Vagina (tissue), 2 donors: ENCODE measurements around the gene IGFBP6. TPM values are rescaled to one million over a fixed set of nuclear protein-coding genes. Genes with fewer than 3 reads are reported as not detected.

Source experiments
- DNase-seq, 2 donors: peaks; one replicate each; pipeline ENCODE4 v3.0.0-alpha.2; 2017; ENCODE audit errors: extremely low spot score in 2 of 2
- H3K27ac ChIP-seq: fragments of 200-600 bp; sonication (generic); one replicate; pipeline ENCODE4 v1.5.1; 2019
- H3K27me3 ChIP-seq: fragments of 200-600 bp; sonication (generic); one replicate; pipeline ENCODE4 v1.5.1; 2019
- H3K36me3 ChIP-seq, 2 donors: fragments of 200-600 bp; sonication (generic); one replicate each; pipeline ENCODE4 v1.5.1; 2017 to 2019
- H3K4me1 ChIP-seq: fragments of 200-600 bp; sonication (generic); one replicate; pipeline ENCODE4 v1.5.1; 2019
- H3K4me3 ChIP-seq, 2 donors: fragments of 200-600 bp; sonication (generic); 1 replicate in 1 of 2; 2 replicates in 1 of 2; pipeline ENCODE4 v1.5.1; 2016 to 2019
- H3K9me3 ChIP-seq: fragments of 200-600 bp; sonication (generic); one replicate; pipeline ENCODE4 v1.5.1; 2019
- CTCF ChIP-seq, 3 experiments: fragments of 450-650 bp in 2 of 3; fragments of 200-600 bp in 1 of 3; sonication (generic) in 1 of 3; IDR thresholded peaks; one replicate each; pipeline ENCODE4 v1.5.1; 2017 to 2019; ENCODE audit warnings: antibody characterized with exemption in 3 of 3, mild to moderate bottlenecking in 2 of 3, moderate library complexity in 2 of 3
- POLR2A ChIP-seq, 2 donors: fragments of 450-650 bp; IDR thresholded peaks; one replicate each; pipeline ENCODE4 v1.6.1; 2017; ENCODE audit warnings: antibody characterized with exemption in 2 of 2, mild to moderate bottlenecking in 2 of 2, moderate library complexity in 2 of 2
- POLR2AphosphoS5 ChIP-seq, 2 donors: sonication (generic); formaldehyde crosslinking; IDR thresholded peaks; one replicate each; pipeline ENCODE4 v1.9.0; 2017; ENCODE audit warnings: antibody characterized with exemption in 2 of 2, mild to moderate bottlenecking in 2 of 2, low read depth in 1 of 2; ENCODE audit not compliant: insufficient read depth in 1 of 2
- intact Hi-C: fragments of 100-400 bp; cut with DNase I; formaldehyde crosslinking; loops from one replicate; pipeline ENCODE4 v1.15.1; 2023
- total RNA-seq: library from RNA; depleted of rRNA; stranded (reverse); fragments of >200 nt; gene quantifications from one replicate; pipeline ENCODE4 v1.2.3, GENCODE V29; 2016

Gene IGFBP6
- total RNA-seq, 1 donor from 2014 or later, result 684 TPM

DNA sequence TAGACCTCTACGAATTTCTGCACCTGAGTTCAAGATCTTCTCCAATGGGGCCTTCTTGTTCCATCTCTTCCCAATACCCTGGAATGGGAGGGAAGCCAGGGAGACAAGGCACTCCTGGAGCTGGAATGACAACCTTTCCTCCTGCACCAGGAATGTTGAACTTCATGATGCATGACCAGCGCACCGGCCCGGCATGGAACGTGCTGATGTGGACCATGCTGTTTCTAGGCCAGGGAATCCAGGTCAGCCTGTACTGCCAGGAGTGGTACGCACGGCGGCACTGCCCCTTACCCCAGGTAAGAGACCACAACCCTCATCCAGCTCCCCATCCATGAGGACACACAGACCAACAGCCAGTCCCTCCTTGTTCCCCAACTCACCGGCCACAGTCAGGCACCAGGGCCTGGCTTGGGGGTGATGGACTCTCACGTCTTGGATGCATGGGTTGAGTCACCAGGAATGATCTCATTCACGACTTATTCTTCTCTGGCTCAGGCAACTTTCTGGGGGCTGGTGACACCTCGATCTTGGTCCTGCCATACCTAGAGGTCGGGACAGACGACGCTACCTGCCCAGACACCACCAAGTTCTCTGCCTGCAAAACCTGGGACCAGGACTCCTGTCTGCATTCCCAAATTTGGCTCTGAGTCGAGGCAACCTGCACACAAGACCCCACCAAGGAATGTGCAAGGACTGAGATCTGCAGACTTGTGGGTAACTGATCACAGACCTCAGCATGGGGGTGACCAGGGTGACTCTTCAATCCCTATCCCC is 26.3 kb downstream of the IGFBP6 start:
- intact Hi-C loops, result no loop called here
- no peak for DNase-seq
- no peak for TF ChIP-seq CTCF (IDR thresholded peaks at IDR 0.05)
- TF ChIP-seq POLR2AphosphoS5 (IDR thresholded peaks at IDR 0.05; ENCODE audit: insufficient read depth in 1 of 2, low read depth in 1 of 2), result no peak
- TF ChIP-seq POLR2A (IDR thresholded peaks at IDR 0.05), result no peak
- Histone ChIP-seq H3K27me3 (no peaks in the 10 kb centered on the region), H3K4me1 (no peaks in the 10 kb centered on the region), H3K4me3 (no peak overlapping the region), H3K27ac (no peak overlapping the region), H3K9me3 (no peaks in the 10 kb centered on the region), H3K36me3 (no peaks in the 10 kb centered on the region)

DNA sequence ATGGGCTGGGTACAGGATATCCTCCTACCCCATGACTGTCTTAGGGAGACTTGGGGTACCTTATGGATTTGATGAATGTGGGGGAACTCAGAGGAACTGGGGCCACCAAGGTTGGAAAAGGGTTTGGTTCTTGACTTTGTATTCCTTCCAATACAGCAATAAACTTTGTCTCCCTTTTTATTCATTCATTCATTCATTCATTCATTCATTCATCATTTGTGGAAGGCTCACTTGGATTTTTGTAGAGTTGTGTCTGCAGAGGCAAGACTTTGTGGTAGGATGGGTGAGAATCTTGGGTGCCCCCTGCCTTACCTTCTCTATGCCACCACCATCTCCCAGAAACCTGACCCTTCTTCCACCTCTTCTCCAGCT is 26.9 kb downstream of the IGFBP6 start:
- Histone ChIP-seq H3K4me1 (no peaks in the 10 kb centered on the region), H3K9me3 (no peaks in the 10 kb centered on the region), H3K27ac (no peak overlapping the region), H3K36me3 (no peaks in the 10 kb centered on the region), H3K4me3 (no peak overlapping the region), H3K27me3 (no peaks in the 10 kb centered on the region)
- DNase-seq, result no peak
- intact Hi-C loops, result no loop called here
- TF ChIP-seq POLR2AphosphoS5 (IDR thresholded peaks at IDR 0.05; ENCODE audit: insufficient read depth in 1 of 2, low read depth in 1 of 2) (no peak), POLR2A (IDR thresholded peaks at IDR 0.05) (no peak), CTCF (IDR thresholded peaks at IDR 0.05) (no peak)

GRCh38 chr12:53127169-53127568 is 29.7 kb downstream of the IGFBP6 start:
- no peak overlapping the region for H3K4me3 ChIP-seq
- H3K27ac ChIP-seq, result no peak overlapping the region
- intact Hi-C loops, result no loop called here
- H3K9me3 ChIP-seq, result no peaks in the 10 kb centered on the region
- TF ChIP-seq CTCF (IDR thresholded peaks at IDR 0.05), result no peak
- TF ChIP-seq POLR2A (IDR thresholded peaks at IDR 0.05), result no peak
- TF ChIP-seq POLR2AphosphoS5 (IDR thresholded peaks at IDR 0.05; ENCODE audit: insufficient read depth in 1 of 2, low read depth in 1 of 2), result no peak
- no peaks in the 10 kb centered on the region for H3K4me1 ChIP-seq
- no peaks in the 10 kb centered on the region for H3K27me3 ChIP-seq
- no peaks in the 10 kb centered on the region for H3K36me3 ChIP-seq
- no peak for DNase-seq

DNA sequence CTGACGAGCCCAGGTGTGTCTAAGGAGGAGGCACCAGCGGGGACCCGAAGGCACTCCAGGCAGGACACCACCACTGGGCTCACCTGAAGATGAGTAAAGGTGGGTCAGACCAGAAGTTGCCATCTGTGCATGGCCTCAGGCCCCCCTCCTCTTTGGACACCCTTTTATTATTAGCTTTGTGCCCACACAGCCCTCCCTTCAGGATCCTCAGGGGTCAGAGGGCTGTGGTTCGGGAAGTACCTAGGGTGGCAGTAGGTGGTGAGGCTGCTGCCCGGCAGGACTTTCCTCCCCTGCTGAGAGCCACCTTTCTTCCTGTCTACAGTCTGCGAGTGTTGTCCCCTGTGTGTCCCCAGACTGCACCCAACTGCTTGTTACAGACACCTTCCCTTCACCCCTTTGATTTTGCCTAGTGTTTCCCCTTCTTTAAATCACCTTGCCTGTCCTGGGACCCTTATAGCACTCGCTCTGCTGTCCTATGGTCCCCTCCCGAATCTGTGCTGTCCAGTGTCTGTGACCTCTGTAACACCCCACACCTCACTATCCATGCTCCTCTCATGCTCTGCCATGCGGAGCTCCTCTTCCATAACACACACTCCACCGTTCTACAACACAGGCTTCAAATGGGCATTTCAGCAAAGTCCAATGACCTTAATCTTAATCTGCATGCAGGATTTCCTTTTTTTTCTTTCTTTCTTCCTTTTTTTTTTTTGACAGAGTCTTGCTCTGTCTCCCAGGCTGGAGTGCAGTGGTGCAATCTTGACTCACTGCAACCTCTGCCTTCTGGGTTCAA is 31.5 kb downstream of the IGFBP6 start:
- Histone ChIP-seq H3K4me1 (no peaks in the 10 kb centered on the region), H3K27me3 (no peaks in the 10 kb centered on the region), H3K9me3 (no peaks in the 10 kb centered on the region), H3K27ac (no peak overlapping the region), H3K36me3 (no peaks in the 10 kb centered on the region), H3K4me3 (no peak overlapping the region)
- no peak for DNase-seq
- intact Hi-C loops, result no loop called here
- no peak for TF ChIP-seq POLR2A (IDR thresholded peaks at IDR 0.05)
- TF ChIP-seq CTCF (IDR thresholded peaks at IDR 0.05), result no peak
- TF ChIP-seq POLR2AphosphoS5 (IDR thresholded peaks at IDR 0.05; ENCODE audit: insufficient read depth in 1 of 2, low read depth in 1 of 2), result no peak

- Histone ChIP-seq H3K27me3 (no peaks in the 10 kb centered on the region), H3K4me1 (no peaks in the 10 kb centered on the region), H3K27ac (no peak overlapping the region), H3K4me3 (no peak overlapping the region), H3K36me3 (no peaks in the 10 kb centered on the region), H3K9me3 (no peaks in the 10 kb centered on the region)
- TF ChIP-seq POLR2A (IDR thresholded peaks at IDR 0.05) (no peak), POLR2AphosphoS5 (IDR thresholded peaks at IDR 0.05; ENCODE audit: insufficient read depth in 1 of 2, low read depth in 1 of 2) (no peak), CTCF (IDR thresholded peaks at IDR 0.05) (no peak)
- DNase-seq, result no peak
- intact Hi-C loops, result no loop called here
These were observed 34.4 kb downstream of the IGFBP6 start for GRCh38 chr12:53131844-53132243.
